ENCODE data around the gene PCSK7. TPM values are rescaled to one million over a fixed set of nuclear protein-coding genes. Genes with fewer than 3 reads are reported as not detected.

PCSK7 gene
- total RNA-seq, 6 donors from 2014 or later: 45.0 to 138 (median 63.8) TPM

DNA sequence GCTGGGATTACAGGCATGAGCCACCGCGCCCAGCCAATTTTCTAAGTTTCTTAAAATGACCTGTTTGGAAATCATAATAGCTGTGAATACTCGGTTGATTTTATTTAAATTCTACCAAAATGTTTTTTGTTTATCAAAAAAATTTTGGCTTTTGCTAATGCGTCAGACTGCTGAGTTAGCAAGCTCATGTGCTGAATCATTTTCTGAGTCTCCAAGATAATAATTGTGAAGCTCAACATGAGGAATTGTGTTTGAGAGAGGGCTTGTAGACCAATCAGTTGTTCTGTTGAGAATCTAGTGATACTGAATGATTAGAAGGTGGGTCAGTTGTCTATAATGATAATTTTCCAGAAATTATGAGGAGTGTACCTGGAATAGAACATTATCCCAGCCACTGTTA is 16.5 kb upstream of the PCSK7 start:
- Histone ChIP-seq H3K27me3 (no peaks in the 10 kb centered on the region), H3K4me1 (no peaks in the 10 kb centered on the region), H3K36me3 (peaks cover 17 to 82% (median 48%) of the 10 kb centered on the region in 4 donors), H3K9me3 (no peaks in the 10 kb centered on the region), H3K27ac (no peak overlapping the region), H3K4me3 (no peak overlapping the region)
- ATAC-seq (ENCODE audit: low FRiP score in 2 of 2): no peak
- TF ChIP-seq POLR2A (IDR thresholded peaks at IDR 0.05) (no peak), POLR2AphosphoS5 (IDR thresholded peaks at IDR 0.05) (no peak), EP300 (IDR thresholded peaks at IDR 0.05) (no peak)
- TF ChIP-seq, protein P1, sequence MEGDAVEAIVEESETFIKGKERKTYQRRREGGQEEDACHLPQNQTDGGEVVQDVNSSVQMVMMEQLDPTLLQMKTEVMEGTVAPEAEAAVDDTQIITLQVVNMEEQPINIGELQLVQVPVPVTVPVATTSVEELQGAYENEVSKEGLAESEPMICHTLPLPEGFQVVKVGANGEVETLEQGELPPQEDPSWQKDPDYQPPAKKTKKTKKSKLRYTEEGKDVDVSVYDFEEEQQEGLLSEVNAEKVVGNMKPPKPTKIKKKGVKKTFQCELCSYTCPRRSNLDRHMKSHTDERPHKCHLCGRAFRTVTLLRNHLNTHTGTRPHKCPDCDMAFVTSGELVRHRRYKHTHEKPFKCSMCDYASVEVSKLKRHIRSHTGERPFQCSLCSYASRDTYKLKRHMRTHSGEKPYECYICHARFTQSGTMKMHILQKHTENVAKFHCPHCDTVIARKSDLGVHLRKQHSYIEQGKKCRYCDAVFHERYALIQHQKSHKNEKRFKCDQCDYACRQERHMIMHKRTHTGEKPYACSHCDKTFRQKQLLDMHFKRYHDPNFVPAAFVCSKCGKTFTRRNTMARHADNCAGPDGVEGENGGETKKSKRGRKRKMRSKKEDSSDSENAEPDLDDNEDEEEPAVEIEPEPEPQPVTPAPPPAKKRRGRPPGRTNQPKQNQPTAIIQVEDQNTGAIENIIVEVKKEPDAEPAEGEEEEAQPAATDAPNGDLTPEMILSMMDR (IDR thresholded peaks at IDR 0.05): no peak
- DNase-seq: no peak
- WGBS, 2 donors: 88 to 95% methylated on average over 4 of the region's 4 CpGs

DNA sequence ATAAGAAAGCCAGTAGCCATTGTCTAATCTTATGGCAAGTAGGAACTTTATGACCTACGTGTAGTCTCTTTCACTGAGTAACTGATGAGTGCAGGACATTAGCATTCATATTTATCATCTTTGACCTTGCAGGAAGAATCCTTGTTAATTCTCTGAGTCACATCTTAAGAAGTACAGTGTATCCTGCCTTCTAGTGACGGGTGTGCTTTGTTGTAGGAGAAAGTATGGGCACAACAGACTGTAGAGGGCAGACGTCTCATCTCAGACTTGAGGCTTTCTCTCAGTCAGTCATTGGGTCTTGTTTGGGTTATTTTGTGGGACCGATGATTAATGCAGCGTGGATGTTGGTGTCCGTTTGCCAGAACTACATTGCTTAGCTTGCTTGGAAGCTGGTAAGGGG is 7.4 kb upstream of the PCSK7 start:
- no peaks in the 10 kb centered on the region for H3K27me3 ChIP-seq
- no peak overlapping the region for H3K4me3 ChIP-seq
- TF ChIP-seq POLR2A (IDR thresholded peaks at IDR 0.05) (no peak), POLR2AphosphoS5 (IDR thresholded peaks at IDR 0.05) (no peak), EP300 (IDR thresholded peaks at IDR 0.05) (no peak)
- TF ChIP-seq, protein P1 (IDR thresholded peaks at IDR 0.05): no peak
- 89 to 93% methylated on average over 6 of the region's 6 CpGs for WGBS, 2 donors
- H3K27ac ChIP-seq: no peak overlapping the region
- H3K36me3 ChIP-seq: peaks cover 0 to 54% (median 23%) of the 10 kb centered on the region in 4 donors
- peaks cover 0 to under 1% (median 0%) of the 10 kb centered on the region in 4 donors for H3K4me1 ChIP-seq
- DNase-seq: no peak
- H3K9me3 ChIP-seq: no peaks in the 10 kb centered on the region
- ATAC-seq (ENCODE audit: low FRiP score in 2 of 2): no peak

- Histone ChIP-seq H3K27ac (no peak overlapping the region), H3K9me3 (no peaks in the 10 kb centered on the region), H3K36me3 (peaks cover 0 to 47% (median 16%) of the 10 kb centered on the region in 4 donors), H3K27me3 (no peaks in the 10 kb centered on the region), H3K4me1 (peaks cover 6 to 12% (median 9%) of the 10 kb centered on the region in 4 donors), H3K4me3 (no peak overlapping the region)
- 95% methylated on average over 5 of the region's 5 CpGs for WGBS, 2 donors
- DNase-seq (no peak), ATAC-seq (ENCODE audit: low FRiP score in 2 of 2) (no peak)
- TF ChIP-seq POLR2AphosphoS5 (IDR thresholded peaks at IDR 0.05) (no peak), POLR2A (IDR thresholded peaks at IDR 0.05) (no peak), EP300 (IDR thresholded peaks at IDR 0.05) (no peak)
- TF ChIP-seq, protein P1 (IDR thresholded peaks at IDR 0.05): no peak
These were observed 6.3 kb upstream of the PCSK7 start for GRCh38 chr11:117238221-117238620.

GRCh38 chr11:117232911-117233409 is 1.1 kb upstream of the PCSK7 start:
- Histone ChIP-seq H3K9me3 (no peaks in the 10 kb centered on the region), H3K27ac (peak overlapping the region; percentile 93 to 97 (median 94)), H3K4me1 (peaks cover 21 to 38% (median 25%) of the 10 kb centered on the region in 4 donors), H3K36me3 (peaks cover 4 to 22% (median 16%) of the 10 kb centered on the region in 4 donors), H3K27me3 (no peaks in the 10 kb centered on the region), H3K4me3 (peak overlapping the region; percentile 75 to 98 (median 92))
- 2 to 4% methylated on average over 7 to 22 of the region's 27 CpGs for WGBS, 2 donors
- DNase-seq (peak in 1 of 2 donors; percentile 86), ATAC-seq (ENCODE audit: low FRiP score in 2 of 2) (peak in 1 of 2 donors; percentile 13)
- TF ChIP-seq, protein P1 (IDR thresholded peaks at IDR 0.05): no peak
